Fibroblast of skin of abdomen (primary cell): ENCODE results near the gene KCNK18.
"Not testable (repeated sequence)": the region's sequence is repeated elsewhere in the genome, so short reads cannot be mapped to it uniquely, and the experiment has no call there.

Experiments
- DNase-seq: peaks from one replicate; pipeline ENCODE4 v3.0.0-alpha.2; 2013

The KCNK18 gene

DNA sequence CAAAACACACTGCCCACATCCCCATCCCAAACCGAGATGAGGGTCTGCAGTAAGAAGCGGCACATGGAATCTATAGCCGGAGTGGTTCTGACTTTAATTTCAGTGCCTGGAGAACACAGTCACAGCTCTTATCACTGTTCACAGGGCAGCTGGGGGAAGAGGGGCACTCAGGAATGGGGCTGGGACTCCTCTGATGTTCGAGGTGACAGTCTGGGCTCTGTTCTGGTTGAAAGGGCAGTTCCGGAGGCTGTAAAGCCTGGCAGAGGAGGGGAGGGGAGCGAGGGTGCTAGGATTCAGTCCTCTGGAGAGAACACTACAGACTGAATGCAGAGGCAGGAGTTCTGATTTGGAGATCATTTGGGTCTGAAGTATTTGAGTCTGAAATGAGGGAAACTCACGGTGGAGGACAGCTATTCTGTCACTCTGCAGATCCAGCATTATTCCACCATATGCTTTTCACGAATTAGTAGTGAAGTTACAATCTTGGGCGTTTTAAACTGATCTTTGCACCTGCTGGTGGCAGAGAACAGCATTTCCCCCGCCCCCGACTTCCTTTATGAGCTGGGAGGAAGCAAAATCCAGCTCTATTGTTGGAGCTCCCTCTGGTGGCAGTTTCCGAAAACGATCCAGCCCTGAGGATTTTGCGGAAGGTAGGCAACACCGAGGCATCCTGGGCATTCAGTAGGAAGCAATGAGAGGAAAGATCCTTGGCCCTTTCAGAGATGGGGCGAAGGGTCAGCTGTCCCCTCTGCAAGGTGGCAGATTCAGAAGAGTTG, 22.7 kb upstream of the KCNK18 start:
- peak; percentile 61 for DNase-seq

- DNase-seq = no peak
Observed at GRCh38 chr10:117175215-117175900, 21.9 kb upstream of the KCNK18 start.

- DNase-seq = peak; percentile 64
Observed at GRCh38 chr10:117175901-117176534, 21.3 kb upstream of the KCNK18 start.

GRCh38 chr10:117178190-117178589, 19.1 kb upstream of the KCNK18 start:
- no peak for DNase-seq

- DNase-seq = no peak
Observed at GRCh38 chr10:117184296-117184695, 13.0 kb upstream of the KCNK18 start.

DNA sequence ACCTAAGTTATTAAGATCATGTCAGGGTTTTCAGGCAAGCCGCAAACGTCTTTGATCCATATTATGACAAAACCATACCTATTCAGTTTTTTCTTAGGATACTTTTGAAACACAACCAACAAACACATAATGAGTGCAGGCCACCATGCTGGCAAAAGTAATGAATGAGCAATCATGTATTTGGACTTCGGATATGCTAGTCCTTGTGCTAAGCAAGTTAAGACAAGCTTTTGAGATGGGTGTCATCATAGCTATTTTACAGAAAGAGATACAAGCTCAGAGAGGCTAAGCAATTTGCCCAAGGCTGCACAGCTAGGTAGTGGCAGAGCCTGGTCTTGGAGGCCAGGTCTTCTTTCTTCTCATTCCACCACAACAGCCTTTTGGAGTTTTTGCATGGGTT, 12.5 kb upstream of the KCNK18 start:
- no peak for DNase-seq

GRCh38 chr10:117185817-117186216, 11.5 kb upstream of the KCNK18 start:
- not testable (repeated sequence) for DNase-seq

- DNase-seq = peak; percentile 22
Observed at GRCh38 chr10:117186832-117187615, 10.3 kb upstream of the KCNK18 start.

GRCh38 chr10:117188371-117188770, 8.9 kb upstream of the KCNK18 start:
- no peak for DNase-seq

DNA sequence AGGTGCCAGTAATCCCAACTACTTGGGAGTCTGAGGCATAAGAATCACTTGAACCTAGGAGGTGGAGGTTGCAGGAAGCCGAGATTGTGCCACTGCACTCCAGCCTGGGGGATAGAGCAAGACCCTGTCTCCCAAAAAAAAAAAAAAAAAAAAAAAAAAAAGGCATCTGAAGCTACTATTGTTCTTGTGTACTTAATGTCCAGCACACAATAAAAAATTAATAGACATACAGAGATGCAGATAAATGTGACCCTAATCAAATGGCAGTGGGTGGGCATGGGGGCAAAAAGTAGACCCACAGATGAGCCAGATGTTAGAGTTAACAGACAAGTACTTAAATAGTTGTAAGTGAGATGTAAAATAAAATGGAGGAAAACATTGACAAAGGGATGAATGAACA, 7.7 kb upstream of the KCNK18 start:
- no peak for DNase-seq

- DNase-seq = no peak
Observed at GRCh38 chr10:117198088-117198487, 799 bp downstream of the KCNK18 start.

- DNase-seq = no peak
Observed at GRCh38 chr10:117201826-117202225, 4.5 kb downstream of the KCNK18 start.

DNA sequence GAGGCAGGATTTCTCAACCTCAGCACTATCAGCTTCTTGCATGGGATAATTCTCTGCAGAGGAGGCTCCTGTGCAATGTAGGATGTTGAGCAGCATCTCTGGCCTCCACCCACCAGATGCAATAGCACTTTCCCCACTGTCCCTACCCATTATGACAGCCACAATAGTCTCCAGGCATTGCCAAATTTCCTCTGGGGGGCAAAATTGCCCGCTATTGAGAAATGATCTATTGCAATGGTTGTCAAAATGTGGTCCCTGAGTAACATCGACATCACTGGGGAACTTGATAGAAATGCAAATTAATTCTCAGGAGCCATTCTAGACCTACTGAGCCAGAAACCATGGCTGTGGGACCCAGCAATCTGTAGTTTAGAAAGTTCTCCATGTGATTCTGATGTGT, 7.0 kb downstream of the KCNK18 start:
- DNase-seq = no peak

- DNase-seq = no peak
Observed at GRCh38 chr10:117212176-117212575, 14.9 kb downstream of the KCNK18 start.

- peak; percentile 10 for DNase-seq
Observed at GRCh38 chr10:117214401-117214800, 17.1 kb downstream of the KCNK18 start.

GRCh38 chr10:117215079-117215478, 17.8 kb downstream of the KCNK18 start:
- no peak for DNase-seq

DNA sequence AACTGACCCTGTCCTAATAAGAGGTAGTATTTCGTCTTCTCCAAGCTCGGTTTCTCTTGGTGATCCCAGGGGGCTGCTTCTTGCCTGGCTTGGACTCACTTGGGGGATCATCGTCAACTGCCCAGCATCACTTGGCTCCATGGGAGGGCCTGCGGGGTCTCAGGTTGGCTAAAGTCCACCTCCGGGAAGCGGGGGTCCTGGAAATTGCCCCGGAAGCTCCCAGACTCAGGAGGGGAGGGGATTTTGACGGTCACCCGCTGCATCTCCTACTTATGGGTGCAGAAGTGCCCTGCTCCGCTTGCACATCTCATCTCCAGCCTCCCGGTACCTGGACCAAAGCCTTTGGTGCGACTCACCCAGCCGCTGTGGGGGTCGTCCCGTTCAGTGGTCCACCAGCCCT, 18.7 kb downstream of the KCNK18 start:
- DNase-seq = no peak

- DNase-seq = peak; percentile 61
Observed at GRCh38 chr10:117216611-117217195, 19.4 kb downstream of the KCNK18 start.

GRCh38 chr10:117217196-117217761, 20.0 kb downstream of the KCNK18 start:
- no peak for DNase-seq

- no peak for DNase-seq
Observed at GRCh38 chr10:117218654-117219053, 21.4 kb downstream of the KCNK18 start.

GRCh38 chr10:117221156-117221711, 23.9 kb downstream of the KCNK18 start:
- DNase-seq = peak; percentile 2

- no peak for DNase-seq
Observed at GRCh38 chr10:117222552-117222951, 25.3 kb downstream of the KCNK18 start.
